GM20000 (cell line): ENCODE measurements around the gene EXPH5.

Experiments
- DNase-seq: peaks from one replicate; pipeline ENCODE4 v3.0.0; 2012; ENCODE audit warnings: low spot score
- CTCF ChIP-seq: IDR thresholded peaks from 2 replicates; pipeline ENCODE4 v1.5.1; 2012; ENCODE audit warnings: mild to moderate bottlenecking, control low read depth; ENCODE audit errors: extremely low read depth, missing control alignments

EXPH5 gene

GRCh38 chr11:108628812-108629211, 35.2 kb upstream of the EXPH5 start:
- no peak for DNase-seq
- no peak for TF ChIP-seq CTCF

- no peak for DNase-seq
- no peak for TF ChIP-seq CTCF
These were observed 34.8 kb upstream of the EXPH5 start for GRCh38 chr11:108628326-108628725.

GRCh38 chr11:108624196-108624925, 30.8 kb upstream of the EXPH5 start:
- no peak for DNase-seq

GRCh38 chr11:108622341-108622740, 28.8 kb upstream of the EXPH5 start:
- no peak for TF ChIP-seq CTCF
- DNase-seq = no peak

More at GRCh38 chr11:108624196-108624925, 30.8 kb upstream of the EXPH5 start:
- no peak for TF ChIP-seq CTCF

- peak; percentile 58 for DNase-seq
- TF ChIP-seq CTCF = no peak
These were observed 27.6 kb upstream of the EXPH5 start for GRCh38 chr11:108620958-108621772.

- no peak for DNase-seq
- TF ChIP-seq CTCF = no peak
These were observed 25.0 kb upstream of the EXPH5 start for GRCh38 chr11:108618529-108618928.

GRCh38 chr11:108617055-108617454, 23.5 kb upstream of the EXPH5 start:
- no peak for TF ChIP-seq CTCF
- DNase-seq = no peak
